Measurements from ENCODE around the gene TRIM33. TPM values are rescaled to one million over a fixed set of nuclear protein-coding genes. Genes with fewer than 3 reads are reported as not detected.

TRIM33 gene
- total RNA-seq, 1 experiment from 2014 or later: 38.7 TPM

DNA sequence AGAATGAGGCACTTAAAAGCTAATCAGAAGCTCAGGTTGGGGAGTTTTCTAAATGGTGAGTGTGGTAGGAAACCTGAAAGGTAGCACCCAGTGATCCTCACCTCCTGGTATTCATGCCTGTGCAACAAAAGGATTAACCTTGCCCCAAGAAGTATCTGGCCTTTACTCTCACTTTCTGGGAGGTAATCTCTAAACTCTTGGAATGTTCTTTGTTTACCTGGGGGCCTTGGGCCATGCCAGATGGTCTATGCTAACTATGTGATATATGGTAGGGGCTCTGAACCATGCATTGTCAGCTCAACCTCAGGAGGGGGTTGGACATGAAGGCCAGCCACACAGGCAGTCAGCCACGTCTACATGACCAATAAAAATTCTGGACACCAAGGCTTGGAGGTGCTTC is 24.4 kb upstream of the TRIM33 start:
- DNase-seq: no peak
- H3K4me2 ChIP-seq: no peak overlapping the region
- no peaks in the 10 kb centered on the region for H3K27me3 ChIP-seq (ENCODE audit: insufficient read depth, low read depth)
- no peaks in the 10 kb centered on the region for H3K9me3 ChIP-seq (ENCODE audit: insufficient read depth, low read depth)
- no peaks in the 10 kb centered on the region for H3K79me2 ChIP-seq (ENCODE audit: low read depth)
- intact Hi-C loops (cut with micrococcal nuclease; ENCODE audit: unreplicated experiment): no loop called here
- H4K20me1 ChIP-seq (ENCODE audit: insufficient read depth): no peaks in the 10 kb centered on the region
- no TSS peak for BruUV-seq (replicated peaks)
- peaks cover 11% of the 10 kb centered on the region for H3K4me1 ChIP-seq (replicated peaks; ENCODE audit: insufficient read depth)
- peaks cover 1% of the 10 kb centered on the region; the same call in 1 of the 2 replicates for H3F3A ChIP-seq (ENCODE audit: insufficient read depth, low read depth)
- H3K27ac ChIP-seq: no peak overlapping the region
- H2AFZ ChIP-seq: no peak overlapping the region
- POLR2A ChIA-PET (ENCODE audit: unreplicated experiment): no interaction called here
- H3K4me3 ChIP-seq: no peak overlapping the region
- no peaks in the 10 kb centered on the region for H3K36me3 ChIP-seq (ENCODE audit: low read depth)
- CTCF ChIA-PET: no interaction called here
- no peak for TF ChIP-seq EZH2 (IDR thresholded peaks at IDR 0.05; ENCODE audit: low read depth)
- TF ChIP-seq, protein P1, sequence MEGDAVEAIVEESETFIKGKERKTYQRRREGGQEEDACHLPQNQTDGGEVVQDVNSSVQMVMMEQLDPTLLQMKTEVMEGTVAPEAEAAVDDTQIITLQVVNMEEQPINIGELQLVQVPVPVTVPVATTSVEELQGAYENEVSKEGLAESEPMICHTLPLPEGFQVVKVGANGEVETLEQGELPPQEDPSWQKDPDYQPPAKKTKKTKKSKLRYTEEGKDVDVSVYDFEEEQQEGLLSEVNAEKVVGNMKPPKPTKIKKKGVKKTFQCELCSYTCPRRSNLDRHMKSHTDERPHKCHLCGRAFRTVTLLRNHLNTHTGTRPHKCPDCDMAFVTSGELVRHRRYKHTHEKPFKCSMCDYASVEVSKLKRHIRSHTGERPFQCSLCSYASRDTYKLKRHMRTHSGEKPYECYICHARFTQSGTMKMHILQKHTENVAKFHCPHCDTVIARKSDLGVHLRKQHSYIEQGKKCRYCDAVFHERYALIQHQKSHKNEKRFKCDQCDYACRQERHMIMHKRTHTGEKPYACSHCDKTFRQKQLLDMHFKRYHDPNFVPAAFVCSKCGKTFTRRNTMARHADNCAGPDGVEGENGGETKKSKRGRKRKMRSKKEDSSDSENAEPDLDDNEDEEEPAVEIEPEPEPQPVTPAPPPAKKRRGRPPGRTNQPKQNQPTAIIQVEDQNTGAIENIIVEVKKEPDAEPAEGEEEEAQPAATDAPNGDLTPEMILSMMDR (conservative IDR thresholded peaks at IDR 0.05): no peak
- H3K9me2 ChIP-seq (ENCODE audit: insufficient read depth): no peaks in the 10 kb centered on the region

DNA sequence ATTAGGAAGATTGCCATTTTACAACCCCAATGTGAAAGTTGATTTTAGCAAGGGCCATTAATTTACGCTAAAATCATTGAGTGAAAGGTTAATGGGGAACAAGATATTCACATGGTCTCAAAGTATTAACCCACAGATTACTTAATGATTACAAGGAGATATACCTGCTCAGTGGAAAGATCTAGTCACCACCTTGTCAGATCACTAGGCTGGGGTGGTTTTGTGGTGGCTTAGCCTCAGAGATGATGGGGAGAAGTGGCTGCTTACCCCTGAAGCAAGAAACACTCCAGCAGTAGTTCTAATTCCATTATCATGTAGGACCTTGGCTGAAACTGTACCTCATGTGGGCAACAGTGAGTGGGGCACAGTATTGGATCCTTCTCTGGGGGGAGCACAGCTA is 20.1 kb upstream of the TRIM33 start:
- no peaks in the 10 kb centered on the region for H3F3A ChIP-seq (ENCODE audit: insufficient read depth, low read depth)
- intact Hi-C loops (cut with micrococcal nuclease; ENCODE audit: unreplicated experiment): no loop called here
- no peak overlapping the region for H3K27ac ChIP-seq
- no peak overlapping the region for H3K4me3 ChIP-seq
- no peaks in the 10 kb centered on the region for H3K4me1 ChIP-seq (replicated peaks; ENCODE audit: insufficient read depth)
- BruUV-seq (replicated peaks): no TSS peak
- H2AFZ ChIP-seq: no peak overlapping the region
- H3K36me3 ChIP-seq (ENCODE audit: low read depth): no peaks in the 10 kb centered on the region
- H3K9me3 ChIP-seq (ENCODE audit: insufficient read depth, low read depth): no peaks in the 10 kb centered on the region
- ChIA-PET CTCF (no interaction called here), POLR2A (ENCODE audit: unreplicated experiment) (no interaction called here)
- H3K79me2 ChIP-seq (ENCODE audit: low read depth): no peaks in the 10 kb centered on the region
- no peaks in the 10 kb centered on the region for H3K27me3 ChIP-seq (ENCODE audit: insufficient read depth, low read depth)
- no peak overlapping the region for H3K4me2 ChIP-seq
- no peak for TF ChIP-seq EZH2 (IDR thresholded peaks at IDR 0.05; ENCODE audit: low read depth)
- TF ChIP-seq, protein P1 (conservative IDR thresholded peaks at IDR 0.05): no peak
- no peak for DNase-seq
- H3K9me2 ChIP-seq (ENCODE audit: insufficient read depth): no peaks in the 10 kb centered on the region
- H4K20me1 ChIP-seq (ENCODE audit: insufficient read depth): no peaks in the 10 kb centered on the region

DNA sequence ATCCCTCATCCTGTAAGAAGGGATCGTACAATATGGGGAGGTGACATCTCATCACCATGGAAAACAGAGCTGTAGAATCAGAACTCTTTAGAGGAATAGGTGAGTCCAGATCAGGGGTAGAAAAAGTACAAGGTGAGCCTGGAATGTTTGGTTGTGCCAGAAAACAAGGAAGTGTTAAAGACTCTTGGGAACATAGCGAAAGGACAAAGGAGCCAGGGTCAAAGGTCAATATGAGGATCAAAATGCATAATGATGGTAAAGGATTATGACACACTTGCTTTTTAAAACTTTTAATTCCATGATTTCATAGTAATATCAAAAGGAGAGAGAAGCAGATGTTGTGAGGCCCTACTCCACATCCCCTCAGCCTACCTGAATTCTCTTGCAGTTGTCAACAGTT is 19.2 kb upstream of the TRIM33 start:
- Histone ChIP-seq H3K4me1 (replicated peaks; ENCODE audit: insufficient read depth) (no peaks in the 10 kb centered on the region), H3K36me3 (ENCODE audit: low read depth) (no peaks in the 10 kb centered on the region), H3K9me2 (ENCODE audit: insufficient read depth) (no peaks in the 10 kb centered on the region; the same call in 1 of the 2 replicates), H3K4me3 (no peak overlapping the region), H3K27ac (no peak overlapping the region), H3K79me2 (ENCODE audit: low read depth) (no peaks in the 10 kb centered on the region), H4K20me1 (ENCODE audit: insufficient read depth) (no peaks in the 10 kb centered on the region), H3K27me3 (ENCODE audit: insufficient read depth, low read depth) (no peaks in the 10 kb centered on the region), H3F3A (ENCODE audit: insufficient read depth, low read depth) (no peaks in the 10 kb centered on the region), H3K9me3 (ENCODE audit: insufficient read depth, low read depth) (no peaks in the 10 kb centered on the region), H2AFZ (no peak overlapping the region), H3K4me2 (no peak overlapping the region)
- intact Hi-C loops (cut with micrococcal nuclease; ENCODE audit: unreplicated experiment): no loop called here
- ChIA-PET CTCF (no interaction called here), POLR2A (ENCODE audit: unreplicated experiment) (no interaction called here)
- no peak for DNase-seq
- TF ChIP-seq, protein P1 (conservative IDR thresholded peaks at IDR 0.05): no peak
- no peak for TF ChIP-seq EZH2 (IDR thresholded peaks at IDR 0.05; ENCODE audit: low read depth)
- no TSS peak for BruUV-seq (replicated peaks)

Measured in PC-9 (cell line).